SK-N-SH (cell line): ENCODE results near the gene KIT. TPM values are rescaled to one million over a fixed set of nuclear protein-coding genes. Genes with fewer than 3 reads are reported as not detected.
A peak's percentile ranks its signal among the peaks of the same experiment; 100 is the strongest.

Experiments
- CTCF ChIA-PET: fragments of 300-600, 350-600 bp; formaldehyde crosslinking; extraction: SDS; loops from one replicate; lab custom pipeline; 2021; lab: Yijun Ruan, JAX
- POLR2A ChIA-PET: fragments of 350-600 bp; sonication (Branson Sonifier 250); formaldehyde crosslinking; extraction: SDS; loops from one replicate; lab custom pipeline; 2020; ENCODE audit warnings: antibody characterized with exemption, inconsistent platforms; lab: Yijun Ruan, JAX
- DNase-seq: peaks from one replicate; pipeline ENCODE4 v3.0.0; 2012
- H2AFZ ChIP-seq: fragments of 200-600 bp; sonication (generic); 2 replicates; pipeline ENCODE4 v1.8.1; 2016; ENCODE audit warnings: antibody characterized with exemption, mild to moderate bottlenecking, low read depth
- H3F3A ChIP-seq: fragments of 200-600 bp; sonication (generic); replicated peaks from 2 replicates; pipeline ENCODE3; 2016; ENCODE audit warnings: antibody characterized with exemption, mild to moderate bottlenecking; ENCODE audit not compliant: insufficient read depth
- H3K27ac ChIP-seq, 2 experiments: fragments of 200-500 bp in 1 of 2; fragments of 200-600 bp in 1 of 2; sonication (Bioruptor generic) in 1 of 2; sonication (generic), shearing (Covaris generic) in 1 of 2; 2 replicates each; pipeline versions ENCODE4 v1.5.1 to v1.6.1; 2014 to 2016; ENCODE audit warnings: low read depth in 2 of 2, inconsistent platforms in 1 of 2, low read length in 1 of 2, mild to moderate bottlenecking in 1 of 2, mixed read lengths in 1 of 2
- H3K27me3 ChIP-seq: fragments of 200-600 bp; sonication (generic), shearing (Covaris generic); 2 replicates; pipeline ENCODE4 v1.6.1; 2016; ENCODE audit warnings: mixed run types; ENCODE audit not compliant: insufficient read depth
- H3K36me3 ChIP-seq, 2 experiments: fragments of 200-500 bp in 1 of 2; fragments of 200-600 bp in 1 of 2; sonication (Bioruptor generic) in 1 of 2; sonication (generic) in 1 of 2; replicated peaks in 1 of 2; 2 replicates each; pipeline versions ENCODE3 to v1.5.1; 2014 to 2016; ENCODE audit warnings: low read length in 1 of 2, mild to moderate bottlenecking in 1 of 2; ENCODE audit not compliant: insufficient read depth in 2 of 2, control insufficient read depth in 1 of 2
- H3K4me1 ChIP-seq, 2 experiments: fragments of 200-500 bp in 1 of 2; fragments of 200-600 bp in 1 of 2; sonication (Bioruptor generic) in 1 of 2; sonication (generic), shearing (Covaris generic) in 1 of 2; 2 replicates each; pipeline versions ENCODE4 v1.5.1 to v1.6.1; 2014 to 2016; ENCODE audit warnings: low read depth in 1 of 2, low read length in 1 of 2, mixed run types in 1 of 2; ENCODE audit not compliant: insufficient read depth in 2 of 2, control insufficient read depth in 1 of 2
- H3K4me2 ChIP-seq: fragments of 200-600 bp; sonication (generic), shearing (Covaris generic); 2 replicates; pipeline ENCODE4 v1.6.1; 2017; ENCODE audit warnings: mixed run types
- H3K4me3 ChIP-seq, 2 experiments: fragments of 200-500 bp in 1 of 2; fragments of 200-600 bp in 1 of 2; sonication (Bioruptor generic) in 1 of 2; sonication (generic), shearing (Covaris generic) in 1 of 2; 2 replicates each; pipeline versions ENCODE4 v1.5.1 to v1.8.1; 2014 to 2016; ENCODE audit warnings: low read depth in 2 of 2, inconsistent platforms in 1 of 2, low read length in 1 of 2, mild to moderate bottlenecking in 1 of 2, mixed read lengths in 1 of 2, moderate library complexity in 1 of 2
- H3K79me2 ChIP-seq: fragments of 200-600 bp; sonication (generic); 2 replicates; pipeline ENCODE4 v1.8.1; 2017; ENCODE audit warnings: mild to moderate bottlenecking; ENCODE audit not compliant: insufficient read depth
- H3K9ac ChIP-seq: fragments of 200-600 bp; sonication (generic); 2 replicates; pipeline ENCODE4 v1.6.1; 2017; ENCODE audit warnings: mixed run types
- H3K9me2 ChIP-seq: fragments of 200-600 bp; sonication (generic); 2 replicates; pipeline ENCODE4 v1.6.1; 2017; ENCODE audit warnings: mixed run types
- H3K9me3 ChIP-seq: fragments of 200-600 bp; sonication (generic); 2 replicates; pipeline ENCODE4 v1.6.1; 2017; ENCODE audit warnings: mixed run types, mild to moderate bottlenecking, moderate library complexity
- H4K20me1 ChIP-seq: fragments of 200-600 bp; sonication (generic); 2 replicates; pipeline ENCODE4 v1.6.1; 2017; ENCODE audit warnings: mild to moderate bottlenecking, mixed run types; ENCODE audit not compliant: insufficient read depth
- CHD2 ChIP-seq: fragments of 150-350 bp; IDR thresholded peaks from 2 replicates; pipeline ENCODE4 v1.6.1; 2018; ENCODE audit warnings: low read length; ENCODE audit not compliant: partially characterized antibody
- FOSL2 ChIP-seq: IDR thresholded peaks from 2 replicates; pipeline ENCODE4 v1.4.0; 2012; ENCODE audit warnings: low read depth, mild to moderate bottlenecking, moderate library complexity, borderline replicate concordance
- FOXJ3 ChIP-seq: sonication (generic); formaldehyde crosslinking; IDR thresholded peaks from 2 replicates; pipeline ENCODE4 v1.5.1; 2020; ENCODE audit warnings: mild to moderate bottlenecking, missing genetic modification reagents
- GABPA ChIP-seq: IDR thresholded peaks from 2 replicates; pipeline ENCODE4 v1.4.0; 2012; ENCODE audit warnings: low read depth, mild to moderate bottlenecking
- NFIC ChIP-seq: IDR thresholded peaks from 2 replicates; pipeline ENCODE4 v1.4.0; 2012; ENCODE audit warnings: borderline replicate concordance
- RAD21 ChIP-seq: IDR thresholded peaks from 2 replicates; pipeline ENCODE4 v1.6.1; 2012; ENCODE audit warnings: mild to moderate bottlenecking, low read length
- RCOR1 ChIP-seq: fragments of 150-350 bp; IDR thresholded peaks from 2 replicates; pipeline ENCODE4 v1.6.1; 2017; ENCODE audit warnings: antibody characterized with exemption, low read length
- RFX5 ChIP-seq: IDR thresholded peaks from 2 replicates; pipeline ENCODE4 v1.6.1; 2012; ENCODE audit warnings: mild to moderate bottlenecking, improper control_type of control experiment, low read length
- SMC3 ChIP-seq: IDR thresholded peaks from 2 replicates; pipeline ENCODE4 v1.6.1; 2012; ENCODE audit warnings: low read depth, low read length, improper control_type of control experiment
- TAF1 ChIP-seq: IDR thresholded peaks from 2 replicates; pipeline ENCODE4 v1.6.1; 2012; ENCODE audit warnings: low read depth, mild to moderate bottlenecking, low read length, moderate library complexity, borderline replicate concordance
- YY1 ChIP-seq: IDR thresholded peaks from 2 replicates; pipeline ENCODE4 v1.4.0; 2012; ENCODE audit warnings: low read depth, mild to moderate bottlenecking
- WGBS: methylation state at CpG from one replicate; pipeline ENCODE4 v1.1.6; 2017; ENCODE audit warnings: low lambda C conversion rate; 5-methylcytosine and 5-hydroxymethylcytosine counted together
- polyA plus RNA-seq, 3 experiments: library from polyadenylated mRNA; depleted of rRNA; stranded (reverse); fragments of >200 nt; gene quantifications; 2 replicates each; pipeline ENCODE4 v1.2.3, GENCODE V29; 2012
- TF ChIP-seq, protein P1 (sequence below): IDR thresholded peaks from 2 replicates; pipeline ENCODE4 v1.4.0; 2012; ENCODE audit warnings: low read depth, borderline replicate concordance
- TF ChIP-seq, protein P2 (sequence below): fragments of 150-350 bp; IDR thresholded peaks from 2 replicates; pipeline ENCODE4 v1.6.1; 2016; ENCODE audit warnings: mild to moderate bottlenecking, low read depth, low read length
- TF ChIP-seq, protein P3 (sequence below): IDR thresholded peaks from 2 replicates; pipeline ENCODE4 v1.4.0; 2012; ENCODE audit warnings: low read depth
- TF ChIP-seq, protein P4 (sequence below): IDR thresholded peaks from 2 replicates; pipeline ENCODE4; 2012

KIT gene
- polyA plus RNA-seq (2012; rRNA removed) = 0.79 and 1.2 TPM in 2 replicates
- polyA plus RNA-seq (2012; cell fraction: cytosol; rRNA removed) = 0.93 and 0.94 TPM in 2 replicates
- 0.96 and 1.9 TPM in 2 replicates for polyA plus RNA-seq (2012; cell fraction: nucleus; rRNA removed)

DNA sequence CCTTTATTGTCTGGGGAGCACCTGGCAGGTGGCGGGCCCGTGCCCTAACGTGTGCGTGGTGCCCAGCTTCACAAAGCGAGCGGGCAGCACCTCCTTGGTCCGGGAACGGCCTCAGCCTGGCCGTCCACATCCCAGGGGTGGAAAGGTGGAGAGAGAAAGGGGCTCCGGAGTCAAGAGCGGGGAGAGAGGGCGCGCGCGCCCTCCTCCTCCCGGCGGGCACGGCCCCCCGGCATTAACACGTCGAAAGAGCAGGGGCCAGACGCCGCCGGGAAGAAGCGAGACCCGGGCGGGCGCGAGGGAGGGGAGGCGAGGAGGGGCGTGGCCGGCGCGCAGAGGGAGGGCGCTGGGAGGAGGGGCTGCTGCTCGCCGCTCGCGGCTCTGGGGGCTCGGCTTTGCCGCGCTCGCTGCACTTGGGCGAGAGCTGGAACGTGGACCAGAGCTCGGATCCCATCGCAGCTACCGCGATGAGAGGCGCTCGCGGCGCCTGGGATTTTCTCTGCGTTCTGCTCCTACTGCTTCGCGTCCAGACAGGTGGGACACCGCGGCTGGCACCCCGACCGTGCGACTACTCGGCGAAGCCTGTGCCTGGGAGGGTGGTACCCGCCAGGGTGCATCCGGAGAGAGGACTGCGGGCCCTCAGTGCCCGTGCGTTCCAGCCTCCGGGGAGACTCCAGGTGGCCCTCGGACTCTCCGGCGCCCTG lies at the start of gene KIT:
TSS of gene KIT (plus strand) at position 407 of the 701 bp plus-strand sequence. CDS start at position 465, 58 bp downstream.
- peak; percentile 89 for DNase-seq
- 10% methylated on average over 23 of the region's 72 CpGs for WGBS

DNA sequence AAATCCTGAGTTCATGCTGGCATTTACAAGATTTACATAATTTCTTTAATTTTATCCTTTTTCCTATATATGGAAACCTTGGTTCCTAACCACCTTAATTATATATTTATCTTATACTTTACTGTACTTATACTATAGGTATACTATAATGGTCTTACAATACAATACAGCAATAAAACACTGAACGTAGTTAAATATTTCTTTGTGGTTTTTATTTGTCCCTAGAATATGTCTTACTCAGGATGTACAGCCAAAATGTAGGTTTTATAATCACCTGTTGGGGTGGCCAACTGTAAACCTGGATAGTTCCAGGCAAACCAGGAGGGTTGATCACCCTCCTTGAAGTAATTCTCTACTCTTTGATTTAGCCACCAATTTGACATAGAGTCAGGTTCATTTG lies 48.4 kb upstream of the KIT start:
- Histone ChIP-seq H3K4me3 (no peak overlapping the region), H3K9me3 (no peaks in the 10 kb centered on the region), H3K9me2 (no peaks in the 10 kb centered on the region), H3K4me2 (no peak overlapping the region), H3F3A (no peaks in the 10 kb centered on the region), H3K36me3 (no peaks in the 10 kb centered on the region), H3K27ac (no peak overlapping the region), H2AFZ (no peak overlapping the region), H4K20me1 (no peaks in the 10 kb centered on the region), H3K79me2 (no peaks in the 10 kb centered on the region), H3K27me3 (no peaks in the 10 kb centered on the region), H3K4me1 (no peaks in the 10 kb centered on the region), H3K9ac (no peak overlapping the region)
- ChIA-PET CTCF (no interaction called here), POLR2A (no interaction called here)
- no peak for TF ChIP-seq TAF1
- TF ChIP-seq, protein P1, sequence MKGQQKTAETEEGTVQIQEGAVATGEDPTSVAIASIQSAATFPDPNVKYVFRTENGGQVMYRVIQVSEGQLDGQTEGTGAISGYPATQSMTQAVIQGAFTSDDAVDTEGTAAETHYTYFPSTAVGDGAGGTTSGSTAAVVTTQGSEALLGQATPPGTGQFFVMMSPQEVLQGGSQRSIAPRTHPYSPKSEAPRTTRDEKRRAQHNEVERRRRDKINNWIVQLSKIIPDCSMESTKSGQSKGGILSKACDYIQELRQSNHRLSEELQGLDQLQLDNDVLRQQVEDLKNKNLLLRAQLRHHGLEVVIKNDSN = no peak
- no peak for TF ChIP-seq NFIC
- no peak for TF ChIP-seq CHD2
- TF ChIP-seq, protein P2, sequence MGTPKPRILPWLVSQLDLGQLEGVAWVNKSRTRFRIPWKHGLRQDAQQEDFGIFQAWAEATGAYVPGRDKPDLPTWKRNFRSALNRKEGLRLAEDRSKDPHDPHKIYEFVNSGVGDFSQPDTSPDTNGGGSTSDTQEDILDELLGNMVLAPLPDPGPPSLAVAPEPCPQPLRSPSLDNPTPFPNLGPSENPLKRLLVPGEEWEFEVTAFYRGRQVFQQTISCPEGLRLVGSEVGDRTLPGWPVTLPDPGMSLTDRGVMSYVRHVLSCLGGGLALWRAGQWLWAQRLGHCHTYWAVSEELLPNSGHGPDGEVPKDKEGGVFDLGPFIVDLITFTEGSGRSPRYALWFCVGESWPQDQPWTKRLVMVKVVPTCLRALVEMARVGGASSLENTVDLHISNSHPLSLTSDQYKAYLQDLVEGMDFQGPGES = no peak
- TF ChIP-seq, protein P3, sequence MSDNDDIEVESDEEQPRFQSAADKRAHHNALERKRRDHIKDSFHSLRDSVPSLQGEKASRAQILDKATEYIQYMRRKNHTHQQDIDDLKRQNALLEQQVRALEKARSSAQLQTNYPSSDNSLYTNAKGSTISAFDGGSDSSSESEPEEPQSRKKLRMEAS = no peak
- no peak for TF ChIP-seq GABPA
- no peak for TF ChIP-seq SMC3
- TF ChIP-seq FOXJ3 (CRISPR knock-in tag) = no peak
- TF ChIP-seq YY1 = no peak
- TF ChIP-seq FOSL2 = no peak
- TF ChIP-seq RFX5 = no peak
- no peak for TF ChIP-seq RAD21
- TF ChIP-seq RCOR1 = no peak
- TF ChIP-seq, protein P4, sequence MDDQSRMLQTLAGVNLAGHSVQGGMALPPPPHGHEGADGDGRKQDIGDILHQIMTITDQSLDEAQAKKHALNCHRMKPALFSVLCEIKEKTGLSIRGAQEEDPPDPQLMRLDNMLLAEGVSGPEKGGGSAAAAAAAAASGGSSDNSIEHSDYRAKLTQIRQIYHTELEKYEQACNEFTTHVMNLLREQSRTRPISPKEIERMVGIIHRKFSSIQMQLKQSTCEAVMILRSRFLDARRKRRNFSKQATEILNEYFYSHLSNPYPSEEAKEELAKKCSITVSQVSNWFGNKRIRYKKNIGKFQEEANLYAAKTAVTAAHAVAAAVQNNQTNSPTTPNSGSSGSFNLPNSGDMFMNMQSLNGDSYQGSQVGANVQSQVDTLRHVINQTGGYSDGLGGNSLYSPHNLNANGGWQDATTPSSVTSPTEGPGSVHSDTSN = no peak
- DNase-seq = no peak
- 42% methylated on average over 1 of the region's 1 CpG for WGBS

More for the DNA sequence above, at the start of gene KIT:
- H3K27ac ChIP-seq = no peak within 1 kb of the TSS
- H3K79me2 ChIP-seq = no peaks in the 10 kb centered on the region
- peak within 1 kb of the TSS; percentile 91 for H3K4me2 ChIP-seq
- CTCF ChIA-PET = interaction anchor here (1.5 to 3.9 kb wide), 2 partner anchors 304 to 1070 kb away, joined by 3 to 20 read pairs; no protein-coding TSS in a partner anchor
- H3K27me3 ChIP-seq = 0 out of 2 replicates have a peak, but pooled peaks cover 14% of the 10 kb centered on the region
- no peaks in the 10 kb centered on the region for H3K9me2 ChIP-seq
- peak within 1 kb of the TSS; percentile 63 for H3K9ac ChIP-seq
- H3F3A ChIP-seq = peaks cover 17% of the 10 kb centered on the region
- POLR2A ChIA-PET = interaction anchor here (0.6 kb wide), 1 partner anchor 18 kb away, joined by 3 read pairs; no protein-coding TSS in a partner anchor
- peaks cover 11 to 13% of the 10 kb centered on the region in 2 experiments; a peak in 3 of 4 replicates for H3K4me1 ChIP-seq
- H4K20me1 ChIP-seq = peaks cover 3% of the 10 kb centered on the region; the same call in 1 of the 2 replicates
- H2AFZ ChIP-seq = peak within 1 kb of the TSS; percentile 59
- H3K36me3 ChIP-seq = no peaks in the 10 kb centered on the region
- H3K9me3 ChIP-seq = no peaks in the 10 kb centered on the region
- TF ChIP-seq, protein P3 = no peak
- TF ChIP-seq, protein P2 = no peak
- no peak for TF ChIP-seq FOXJ3 (CRISPR knock-in tag)
- TF ChIP-seq, all 33 proteins: peak for 0
- peak within 1 kb of the TSS; percentile 53 to 76 for H3K4me3 ChIP-seq
